ENCODE results near the gene UTS2B.

DNA sequence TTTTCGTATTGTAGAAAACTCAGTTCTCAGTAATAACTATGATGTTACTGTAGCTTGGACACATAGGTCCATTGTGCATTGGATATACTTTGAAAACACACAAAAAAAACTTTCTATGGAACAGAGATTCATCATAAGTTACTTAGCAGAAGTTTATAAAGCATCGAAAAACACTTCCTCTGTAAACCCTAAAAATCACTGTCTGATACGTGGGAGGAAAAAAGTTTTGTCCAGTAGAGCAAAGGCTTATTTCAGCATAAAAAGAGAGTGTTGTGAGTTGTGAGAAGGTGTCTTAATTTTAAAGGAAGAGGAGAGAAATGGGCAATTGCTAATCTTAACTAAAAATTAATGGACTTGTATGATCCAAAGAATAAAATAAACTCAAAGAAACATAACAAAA, 66.5 kb downstream of the UTS2B start:
- TF ChIP-seq, protein P1, sequence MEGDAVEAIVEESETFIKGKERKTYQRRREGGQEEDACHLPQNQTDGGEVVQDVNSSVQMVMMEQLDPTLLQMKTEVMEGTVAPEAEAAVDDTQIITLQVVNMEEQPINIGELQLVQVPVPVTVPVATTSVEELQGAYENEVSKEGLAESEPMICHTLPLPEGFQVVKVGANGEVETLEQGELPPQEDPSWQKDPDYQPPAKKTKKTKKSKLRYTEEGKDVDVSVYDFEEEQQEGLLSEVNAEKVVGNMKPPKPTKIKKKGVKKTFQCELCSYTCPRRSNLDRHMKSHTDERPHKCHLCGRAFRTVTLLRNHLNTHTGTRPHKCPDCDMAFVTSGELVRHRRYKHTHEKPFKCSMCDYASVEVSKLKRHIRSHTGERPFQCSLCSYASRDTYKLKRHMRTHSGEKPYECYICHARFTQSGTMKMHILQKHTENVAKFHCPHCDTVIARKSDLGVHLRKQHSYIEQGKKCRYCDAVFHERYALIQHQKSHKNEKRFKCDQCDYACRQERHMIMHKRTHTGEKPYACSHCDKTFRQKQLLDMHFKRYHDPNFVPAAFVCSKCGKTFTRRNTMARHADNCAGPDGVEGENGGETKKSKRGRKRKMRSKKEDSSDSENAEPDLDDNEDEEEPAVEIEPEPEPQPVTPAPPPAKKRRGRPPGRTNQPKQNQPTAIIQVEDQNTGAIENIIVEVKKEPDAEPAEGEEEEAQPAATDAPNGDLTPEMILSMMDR (conservative IDR thresholded peaks at IDR 0.05): no peak
- TF ChIP-seq EZH2 (IDR thresholded peaks at IDR 0.05; ENCODE audit: low read depth): no peak

All from PC-9 (cell line).